Type B pancreatic cell (in vitro differentiated cells): Measurements from ENCODE around the gene DPCD. TPM values are rescaled to one million over a fixed set of nuclear protein-coding genes. Genes with fewer than 3 reads are reported as not detected.
A peak's percentile ranks its signal among the peaks of the same experiment; 100 is the strongest.

Source experiments
- DNase-seq: peaks from one replicate; pipeline ENCODE4 v3.0.0; 2021; ENCODE audit warnings: mixed read lengths; ENCODE audit not compliant: unreplicated experiment; ENCODE audit errors: extremely low spot score
- H3K27ac Mint-ChIP-seq: 2 replicates; pipeline ENCODE4 v1.8.0; 2021; ENCODE audit warnings: mild to moderate bottlenecking, mixed read lengths
- H3K27me3 Mint-ChIP-seq: 2 replicates; pipeline ENCODE4 v1.8.0; 2021; ENCODE audit warnings: mixed read lengths
- H3K36me3 Mint-ChIP-seq: 2 replicates; pipeline ENCODE4 v1.8.0; 2021; ENCODE audit warnings: mixed read lengths
- H3K4me1 Mint-ChIP-seq: one replicate; pipeline ENCODE4 v1.8.0; 2021; ENCODE audit warnings: mixed read lengths; ENCODE audit not compliant: unreplicated experiment
- H3K4me3 Mint-ChIP-seq: 2 replicates; pipeline ENCODE4 v1.8.0; 2021; ENCODE audit warnings: mild to moderate bottlenecking, mixed read lengths
- H3K9me3 Mint-ChIP-seq: 2 replicates; pipeline ENCODE4 v1.8.0; 2021; ENCODE audit warnings: mixed read lengths
- total RNA-seq: library from RNA; stranded (reverse); gene quantifications from 2 replicates; pipeline ENCODE4 v1.2.1, GENCODE V29; 2021; ENCODE audit warnings: low replicate concordance
- TF ChIP-seq, protein P1 (sequence below): fragments of 200-600 bp; sonication (generic); conservative IDR thresholded peaks from 2 replicates; pipeline ENCODE4 v1.5.0; 2021; ENCODE audit warnings: antibody characterized with exemption, mild to moderate bottlenecking

Gene DPCD
- total RNA-seq, 1 donor from 2014 or later, result 32.3 TPM

GRCh38 chr10:101557541-101557940 is 30.6 kb upstream of the DPCD start:
- Mint-ChIP-seq H3K27me3 (peaks cover 5% of the 10 kb centered on the region), H3K9me3 (no peaks in the 10 kb centered on the region), H3K4me1 (peaks cover 25% of the 10 kb centered on the region), H3K36me3 (peaks cover 21% of the 10 kb centered on the region), H3K4me3 (no peak overlapping the region), H3K27ac (no peak overlapping the region)
- TF ChIP-seq, protein P1, sequence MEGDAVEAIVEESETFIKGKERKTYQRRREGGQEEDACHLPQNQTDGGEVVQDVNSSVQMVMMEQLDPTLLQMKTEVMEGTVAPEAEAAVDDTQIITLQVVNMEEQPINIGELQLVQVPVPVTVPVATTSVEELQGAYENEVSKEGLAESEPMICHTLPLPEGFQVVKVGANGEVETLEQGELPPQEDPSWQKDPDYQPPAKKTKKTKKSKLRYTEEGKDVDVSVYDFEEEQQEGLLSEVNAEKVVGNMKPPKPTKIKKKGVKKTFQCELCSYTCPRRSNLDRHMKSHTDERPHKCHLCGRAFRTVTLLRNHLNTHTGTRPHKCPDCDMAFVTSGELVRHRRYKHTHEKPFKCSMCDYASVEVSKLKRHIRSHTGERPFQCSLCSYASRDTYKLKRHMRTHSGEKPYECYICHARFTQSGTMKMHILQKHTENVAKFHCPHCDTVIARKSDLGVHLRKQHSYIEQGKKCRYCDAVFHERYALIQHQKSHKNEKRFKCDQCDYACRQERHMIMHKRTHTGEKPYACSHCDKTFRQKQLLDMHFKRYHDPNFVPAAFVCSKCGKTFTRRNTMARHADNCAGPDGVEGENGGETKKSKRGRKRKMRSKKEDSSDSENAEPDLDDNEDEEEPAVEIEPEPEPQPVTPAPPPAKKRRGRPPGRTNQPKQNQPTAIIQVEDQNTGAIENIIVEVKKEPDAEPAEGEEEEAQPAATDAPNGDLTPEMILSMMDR, result no peak
- DNase-seq, result peak; percentile 39

GRCh38 chr10:101558204-101558603 is 29.9 kb upstream of the DPCD start:
- no peaks in the 10 kb centered on the region for H3K9me3 Mint-ChIP-seq
- H3K27me3 Mint-ChIP-seq, result peaks cover 10% of the 10 kb centered on the region
- H3K36me3 Mint-ChIP-seq, result peaks cover 16% of the 10 kb centered on the region
- H3K4me3 Mint-ChIP-seq, result no peak overlapping the region
- H3K4me1 Mint-ChIP-seq, result peaks cover 25% of the 10 kb centered on the region
- H3K27ac Mint-ChIP-seq, result peak overlapping the region; percentile 21
- TF ChIP-seq, protein P1, result no peak
- DNase-seq, result peak; percentile 37

GRCh38 chr10:101558671-101559595 is 29.2 kb upstream of the DPCD start:
- peak; percentile 42 for DNase-seq
- H3K9me3 Mint-ChIP-seq, result no peaks in the 10 kb centered on the region
- peaks cover 30% of the 10 kb centered on the region for H3K4me1 Mint-ChIP-seq
- H3K36me3 Mint-ChIP-seq, result peaks cover 16% of the 10 kb centered on the region
- TF ChIP-seq, protein P1, result no peak
- no peak overlapping the region for H3K4me3 Mint-ChIP-seq
- H3K27ac Mint-ChIP-seq, result no peak overlapping the region
- H3K27me3 Mint-ChIP-seq, result peaks cover 18% of the 10 kb centered on the region

- H3K27ac Mint-ChIP-seq, result no peak overlapping the region
- TF ChIP-seq, protein P1, result no peak
- peaks cover 12% of the 10 kb centered on the region for H3K36me3 Mint-ChIP-seq
- peak; percentile 48 for DNase-seq
- no peak overlapping the region for H3K4me3 Mint-ChIP-seq
- H3K4me1 Mint-ChIP-seq, result peaks cover 32% of the 10 kb centered on the region
- no peaks in the 10 kb centered on the region for H3K9me3 Mint-ChIP-seq
- H3K27me3 Mint-ChIP-seq, result peaks cover 22% of the 10 kb centered on the region
These were observed 28.4 kb upstream of the DPCD start for GRCh38 chr10:101559596-101560297.

DNA sequence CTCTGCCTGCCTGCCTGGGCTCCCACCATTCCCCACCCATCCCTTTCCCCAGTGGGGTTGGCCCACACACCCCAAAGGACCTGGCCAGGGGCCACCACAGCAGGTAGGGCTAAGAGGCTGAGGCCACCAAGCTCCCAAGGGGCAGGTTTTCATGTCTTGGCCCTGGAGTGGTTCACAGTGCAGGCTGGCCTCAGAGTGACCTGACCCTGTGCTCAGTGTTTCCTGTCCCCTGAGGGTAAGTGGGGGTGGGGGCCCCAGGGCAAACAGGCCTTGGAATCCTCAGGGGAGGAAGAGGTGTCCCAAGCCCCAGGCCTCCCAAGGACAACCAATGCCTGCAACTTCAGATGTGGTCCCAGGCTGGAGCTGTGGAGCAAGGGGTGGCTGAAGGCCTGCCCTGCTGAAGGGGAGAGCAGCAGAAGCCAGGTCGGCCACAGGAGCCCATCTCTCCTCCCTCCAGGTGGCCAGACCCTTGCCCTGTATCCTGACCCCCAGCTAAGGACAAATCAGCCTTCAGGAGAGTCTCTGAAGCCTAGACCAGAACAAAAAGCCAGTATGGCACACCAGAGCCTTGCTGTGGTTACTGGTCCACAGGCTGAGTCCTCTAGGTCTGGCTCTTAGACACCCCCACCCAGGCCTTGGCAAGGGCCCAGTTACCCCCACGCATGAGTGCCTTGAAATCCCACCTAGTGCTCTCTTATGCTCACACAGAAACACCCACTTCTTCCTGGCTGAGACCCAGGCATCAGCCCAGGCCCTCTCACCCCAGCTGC is 27.6 kb upstream of the DPCD start:
- DNase-seq, result peak; percentile 52
- Mint-ChIP-seq H3K9me3 (no peaks in the 10 kb centered on the region), H3K27ac (no peak overlapping the region), H3K36me3 (peaks cover 5% of the 10 kb centered on the region), H3K4me3 (no peak overlapping the region), H3K27me3 (peaks cover 30% of the 10 kb centered on the region), H3K4me1 (peaks cover 32% of the 10 kb centered on the region)
- TF ChIP-seq, protein P1, result no peak
